HG03175 (cell line): ENCODE results near the gene PSMB11.

Experiments
- ATAC-seq: cut with Tn5 transposase; IDR thresholded peaks from one replicate; pipeline ENCODE4 v1.9.1; 2021; ENCODE audit warnings: mild to moderate bottlenecking, moderate library complexity; ENCODE audit not compliant: unreplicated experiment

The PSMB11 gene

GRCh38 chr14:23057757-23058653, 16.0 kb downstream of the PSMB11 start:
- ATAC-seq = peak; percentile 70

- ATAC-seq = no peak
Observed at GRCh38 chr14:23058654-23059504, 16.9 kb downstream of the PSMB11 start.

GRCh38 chr14:23060536-23061260, 18.7 kb downstream of the PSMB11 start:
- no peak for ATAC-seq

GRCh38 chr14:23062002-23062401, 20.0 kb downstream of the PSMB11 start:
- ATAC-seq = no peak

GRCh38 chr14:23063601-23064000, 21.6 kb downstream of the PSMB11 start:
- ATAC-seq = no peak

GRCh38 chr14:23066368-23066767, 24.4 kb downstream of the PSMB11 start:
- ATAC-seq = no peak

- ATAC-seq = no peak
Observed at GRCh38 chr14:23066855-23067744, 25.1 kb downstream of the PSMB11 start.

- ATAC-seq = no peak
Observed at GRCh38 chr14:23067847-23068788, 26.1 kb downstream of the PSMB11 start.

GRCh38 chr14:23068789-23069412, 26.9 kb downstream of the PSMB11 start:
- ATAC-seq = peak; percentile 75

GRCh38 chr14:23069413-23069806, 27.4 kb downstream of the PSMB11 start:
- ATAC-seq = no peak

GRCh38 chr14:23070262-23071129, 28.5 kb downstream of the PSMB11 start:
- ATAC-seq = no peak

GRCh38 chr14:23071244-23071920, 29.4 kb downstream of the PSMB11 start:
- peak; percentile 81 for ATAC-seq

GRCh38 chr14:23071921-23072539, 30.0 kb downstream of the PSMB11 start:
- ATAC-seq = no peak

- ATAC-seq = no peak
Observed at GRCh38 chr14:23074906-23075305, 32.9 kb downstream of the PSMB11 start.

GRCh38 chr14:23076785-23077408, 34.9 kb downstream of the PSMB11 start:
- ATAC-seq = no peak

- ATAC-seq = no peak
Observed at GRCh38 chr14:23077962-23078361, 36.0 kb downstream of the PSMB11 start.
